ENCODE measurements around the gene RPL10. TPM values are rescaled to one million over a fixed set of nuclear protein-coding genes. Genes with fewer than 3 reads are reported as not detected.
A peak's percentile ranks its signal among the peaks of the same experiment; 100 is the strongest.

RPL10 gene
- total RNA-seq, 1 experiment from 2014 or later, result 3,401 TPM

- Histone ChIP-seq H3F3A (ENCODE audit: low read length, unreplicated experiment) (no peaks in the 10 kb centered on the region), H3K36me3 (ENCODE audit: low read depth, low read length) (no peaks in the 10 kb centered on the region; the same call in 1 of the 2 replicates), H3K27ac (ENCODE audit: low read length) (no peak overlapping the region), H3K27me3 (ENCODE audit: low read length) (no peaks in the 10 kb centered on the region), H3K9me2 (replicated peaks; ENCODE audit: low read length) (no peaks in the 10 kb centered on the region), H3K9ac (ENCODE audit: low read length) (peak overlapping the region; percentile 82; the same call in 1 of the 2 replicates), H3K79me2 (ENCODE audit: low read length) (peaks cover 27% of the 10 kb centered on the region), H2AFZ (ENCODE audit: low read length) (no peak overlapping the region), H4K20me1 (ENCODE audit: low read length) (no peaks in the 10 kb centered on the region), H3K4me1 (ENCODE audit: insufficient read depth, low read length) (peaks cover 23% of the 10 kb centered on the region), H3K9me3 (ENCODE audit: low read length) (no peaks in the 10 kb centered on the region), H3K4me3 (ENCODE audit: low read length) (peak overlapping the region; percentile 93), H3K4me2 (ENCODE audit: low read length) (peak overlapping the region; percentile 99)
- ATAC-seq (no peak), DNase-seq (no peak)
- intact Hi-C loops (cut with micrococcal nuclease), result no loop called here
- ChIA-PET POLR2A (ENCODE audit: unreplicated experiment) (no interaction called here), CTCF (no interaction called here)
- TF ChIP-seq, protein P1, sequence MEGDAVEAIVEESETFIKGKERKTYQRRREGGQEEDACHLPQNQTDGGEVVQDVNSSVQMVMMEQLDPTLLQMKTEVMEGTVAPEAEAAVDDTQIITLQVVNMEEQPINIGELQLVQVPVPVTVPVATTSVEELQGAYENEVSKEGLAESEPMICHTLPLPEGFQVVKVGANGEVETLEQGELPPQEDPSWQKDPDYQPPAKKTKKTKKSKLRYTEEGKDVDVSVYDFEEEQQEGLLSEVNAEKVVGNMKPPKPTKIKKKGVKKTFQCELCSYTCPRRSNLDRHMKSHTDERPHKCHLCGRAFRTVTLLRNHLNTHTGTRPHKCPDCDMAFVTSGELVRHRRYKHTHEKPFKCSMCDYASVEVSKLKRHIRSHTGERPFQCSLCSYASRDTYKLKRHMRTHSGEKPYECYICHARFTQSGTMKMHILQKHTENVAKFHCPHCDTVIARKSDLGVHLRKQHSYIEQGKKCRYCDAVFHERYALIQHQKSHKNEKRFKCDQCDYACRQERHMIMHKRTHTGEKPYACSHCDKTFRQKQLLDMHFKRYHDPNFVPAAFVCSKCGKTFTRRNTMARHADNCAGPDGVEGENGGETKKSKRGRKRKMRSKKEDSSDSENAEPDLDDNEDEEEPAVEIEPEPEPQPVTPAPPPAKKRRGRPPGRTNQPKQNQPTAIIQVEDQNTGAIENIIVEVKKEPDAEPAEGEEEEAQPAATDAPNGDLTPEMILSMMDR (conservative IDR thresholded peaks at IDR 0.05; ENCODE audit: low read depth, low read length), result no peak
- no peak for TF ChIP-seq EZH2phosphoT487 (IDR thresholded peaks at IDR 0.05; ENCODE audit: borderline replicate concordance, low read length)
- TF ChIP-seq EZH2 (IDR thresholded peaks at IDR 0.05; ENCODE audit: low read length, unreplicated experiment), result no peak
- BruUV-seq (replicated peaks), result no TSS peak
Measured at GRCh38 chrX:154429711-154430110, 31.5 kb downstream of the RPL10 start.

DNA sequence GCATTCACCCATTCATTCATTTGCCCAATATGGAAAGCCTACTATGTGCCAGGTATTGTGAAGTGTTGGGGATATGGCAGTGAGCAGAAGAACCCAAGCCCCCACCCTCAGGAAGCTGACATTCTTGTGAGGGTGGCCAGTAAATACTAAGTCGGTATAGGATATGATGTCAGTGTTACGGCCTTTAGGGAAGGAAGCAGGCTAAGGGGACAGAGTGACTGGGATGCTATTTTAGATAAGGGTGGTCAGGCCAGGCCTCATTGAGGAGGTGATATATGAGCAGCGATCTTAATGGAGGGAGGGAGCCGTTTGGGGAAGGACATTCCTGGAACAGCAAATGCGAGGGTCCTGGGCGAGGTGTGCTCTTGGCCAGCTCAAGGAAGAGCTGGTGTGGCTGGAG is 32.3 kb downstream of the RPL10 start:
- intact Hi-C loops (cut with micrococcal nuclease), result no loop called here
- Histone ChIP-seq H4K20me1 (ENCODE audit: low read length) (no peaks in the 10 kb centered on the region), H3F3A (ENCODE audit: low read length, unreplicated experiment) (no peaks in the 10 kb centered on the region), H3K4me2 (ENCODE audit: low read length) (peak overlapping the region; percentile 12; the same call in 1 of the 2 replicates), H3K9me3 (ENCODE audit: low read length) (no peaks in the 10 kb centered on the region), H3K4me1 (ENCODE audit: insufficient read depth, low read length) (peaks cover 23% of the 10 kb centered on the region), H3K4me3 (ENCODE audit: low read length) (no peak overlapping the region), H3K9me2 (replicated peaks; ENCODE audit: low read length) (no peaks in the 10 kb centered on the region), H3K9ac (ENCODE audit: low read length) (no peak overlapping the region), H3K27me3 (ENCODE audit: low read length) (no peaks in the 10 kb centered on the region), H3K79me2 (ENCODE audit: low read length) (peaks cover 27% of the 10 kb centered on the region), H3K27ac (ENCODE audit: low read length) (no peak overlapping the region), H2AFZ (ENCODE audit: low read length) (no peak overlapping the region), H3K36me3 (ENCODE audit: low read depth, low read length) (no peaks in the 10 kb centered on the region; the same call in 1 of the 2 replicates)
- DNase-seq (no peak), ATAC-seq (no peak)
- CTCF ChIA-PET, result no interaction called here
- BruUV-seq (replicated peaks), result no TSS peak
- no peak for TF ChIP-seq EZH2phosphoT487 (IDR thresholded peaks at IDR 0.05; ENCODE audit: borderline replicate concordance, low read length)
- no peak for TF ChIP-seq EZH2 (IDR thresholded peaks at IDR 0.05; ENCODE audit: low read length, unreplicated experiment)
- TF ChIP-seq, protein P1 (conservative IDR thresholded peaks at IDR 0.05; ENCODE audit: low read depth, low read length), result no peak
- POLR2A ChIA-PET (ENCODE audit: unreplicated experiment), result no interaction called here

DNA sequence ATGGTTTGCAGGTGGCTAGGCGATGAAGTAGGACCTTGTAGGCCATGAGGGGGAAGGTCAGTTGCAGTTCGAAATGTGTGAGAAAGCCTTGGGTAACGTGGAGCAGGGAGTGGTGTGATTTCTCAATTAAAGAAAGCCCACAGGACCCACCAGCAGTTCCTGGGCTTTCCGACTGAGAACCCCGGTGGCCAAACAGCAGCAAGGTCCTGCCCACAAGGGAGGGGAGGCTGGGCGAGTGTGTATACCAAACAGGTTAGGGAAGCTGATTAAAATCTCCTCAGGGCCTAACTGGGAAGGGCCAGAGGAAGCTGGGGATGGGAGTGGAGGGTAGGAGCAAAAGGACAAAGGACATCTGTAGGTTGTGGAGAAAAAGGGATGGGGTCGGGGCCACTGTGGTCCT is 32.7 kb downstream of the RPL10 start:
- BruUV-seq (replicated peaks), result no TSS peak

More for the DNA sequence above, 32.7 kb downstream of the RPL10 start:
- H3K9me3 ChIP-seq (ENCODE audit: low read length), result no peaks in the 10 kb centered on the region
- no peak overlapping the region for H2AFZ ChIP-seq (ENCODE audit: low read length)
- no peaks in the 10 kb centered on the region for H3K9me2 ChIP-seq (replicated peaks; ENCODE audit: low read length)
- no peaks in the 10 kb centered on the region for H3F3A ChIP-seq (ENCODE audit: low read length, unreplicated experiment)
- TF ChIP-seq EZH2 (IDR thresholded peaks at IDR 0.05; ENCODE audit: low read length, unreplicated experiment), result no peak
- TF ChIP-seq EZH2phosphoT487 (IDR thresholded peaks at IDR 0.05; ENCODE audit: borderline replicate concordance, low read length), result no peak
- TF ChIP-seq, protein P1 (conservative IDR thresholded peaks at IDR 0.05; ENCODE audit: low read depth, low read length), result no peak
- peak overlapping the region; percentile 12; the same call in 1 of the 2 replicates for H3K4me2 ChIP-seq (ENCODE audit: low read length)
- intact Hi-C loops (cut with micrococcal nuclease), result no loop called here
- CTCF ChIA-PET, result no interaction called here
- H3K27me3 ChIP-seq (ENCODE audit: low read length), result no peaks in the 10 kb centered on the region
- H3K79me2 ChIP-seq (ENCODE audit: low read length), result peaks cover 27% of the 10 kb centered on the region
- H3K4me3 ChIP-seq (ENCODE audit: low read length), result no peak overlapping the region
- H4K20me1 ChIP-seq (ENCODE audit: low read length), result no peaks in the 10 kb centered on the region
- peaks cover 23% of the 10 kb centered on the region for H3K4me1 ChIP-seq (ENCODE audit: insufficient read depth, low read length)
- ATAC-seq (no peak), DNase-seq (peak; percentile 20)
- no peaks in the 10 kb centered on the region; the same call in 1 of the 2 replicates for H3K36me3 ChIP-seq (ENCODE audit: low read depth, low read length)
- H3K9ac ChIP-seq (ENCODE audit: low read length), result no peak overlapping the region
- H3K27ac ChIP-seq (ENCODE audit: low read length), result no peak overlapping the region
- POLR2A ChIA-PET (ENCODE audit: unreplicated experiment), result no interaction called here

Measured in PC-3 (cell line).